Spleen (tissue), 7 donors: ENCODE data around the gene NEK5.

Source experiments
- CTCF ChIP-seq, 11 experiments: fragments of 200-600 bp in 7 of 11; fragments of 450-650 bp in 4 of 11; sonication (generic) in 4 of 11; IDR thresholded peaks in 8 of 11; conservative IDR thresholded peaks in 3 of 11; 1 replicate in 7 of 11; 2 replicates in 4 of 11; pipeline versions ENCODE4 v1.4.0 to v1.8.0; 2016 to 2021; ENCODE audit warnings: antibody characterized with exemption in 11 of 11, inconsistent platforms in 4 of 11, mild to moderate bottlenecking in 1 of 11
- POLR2A ChIP-seq, 3 donors: fragments of 450-650 bp; IDR thresholded peaks; one replicate each; pipeline ENCODE4 v1.5.1; 2017; ENCODE audit warnings: antibody characterized with exemption in 3 of 3, mild to moderate bottlenecking in 1 of 3
- donor health status: DM: no; HTN: no; CAD: no; lungs with moderate emphysema.
- donor health status: DM: no; HTN: no; CAD: no.
- donor health status: DM: no; HTN: no; CAD: no.

GRCh38 chr13:52006523-52007245, 122.2 kb downstream of the NEK5 start:
- TF ChIP-seq CTCF (IDR thresholded peaks at IDR 0.05 in 8 of 11, conservative IDR thresholded peaks at IDR 0.05 in 3 of 11) (no peak), POLR2A (IDR thresholded peaks at IDR 0.05) (no peak)
